ENCODE data around the gene METTL14.

Gene METTL14

DNA sequence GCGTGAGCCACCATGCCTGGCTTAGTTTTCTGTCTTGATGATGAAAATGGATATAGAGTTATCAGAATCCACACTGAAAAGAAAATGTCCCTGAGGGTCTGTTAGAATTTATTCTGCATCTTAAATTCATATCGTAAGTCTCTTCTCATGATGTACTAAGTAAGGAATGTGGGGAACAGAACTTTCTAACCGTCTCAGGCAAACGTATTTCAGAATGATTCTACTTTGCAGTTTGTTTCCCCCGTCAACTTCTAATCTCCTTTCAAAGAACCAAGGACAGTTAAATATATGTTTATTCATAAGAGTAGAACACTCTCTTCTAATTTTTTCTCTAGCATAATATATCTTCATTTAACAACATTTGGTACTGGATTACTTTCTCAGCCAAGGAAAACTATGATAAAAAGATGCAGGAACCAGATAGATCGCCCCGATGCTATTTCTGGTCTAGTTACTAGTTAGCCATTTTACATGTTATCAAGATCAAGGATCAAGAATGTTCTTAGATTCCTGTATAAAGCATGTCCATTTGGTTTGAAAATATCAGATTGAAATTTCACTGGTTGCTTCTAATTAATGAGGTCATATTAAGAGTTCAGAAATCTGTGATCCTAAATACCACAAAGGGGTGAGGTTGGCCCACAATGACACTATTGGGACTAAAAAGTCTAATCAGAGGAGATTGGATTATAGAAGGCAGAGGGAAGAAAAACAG lies 49.5 kb downstream of the METTL14 start:
- no peak for DNase-seq

DNA sequence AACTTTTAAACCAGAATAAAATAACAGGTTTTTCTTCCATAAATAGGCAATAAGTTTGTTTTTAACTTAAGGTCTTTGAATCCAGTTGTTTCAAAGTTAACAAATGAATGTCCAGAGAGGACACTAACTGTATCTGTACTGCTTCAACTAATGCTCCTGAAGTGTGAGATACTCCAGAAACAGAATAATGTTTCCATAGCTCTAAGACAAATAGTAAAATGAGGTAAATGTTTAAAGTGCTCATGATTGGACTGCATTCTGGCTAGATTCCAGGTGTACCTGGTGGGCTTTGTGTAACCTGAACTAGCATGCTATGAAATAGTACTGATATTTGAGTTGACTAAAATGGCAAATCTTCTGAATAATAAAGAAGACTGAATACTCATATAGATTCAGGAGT lies 51.7 kb downstream of the METTL14 start:
- no peak for DNase-seq

DNA sequence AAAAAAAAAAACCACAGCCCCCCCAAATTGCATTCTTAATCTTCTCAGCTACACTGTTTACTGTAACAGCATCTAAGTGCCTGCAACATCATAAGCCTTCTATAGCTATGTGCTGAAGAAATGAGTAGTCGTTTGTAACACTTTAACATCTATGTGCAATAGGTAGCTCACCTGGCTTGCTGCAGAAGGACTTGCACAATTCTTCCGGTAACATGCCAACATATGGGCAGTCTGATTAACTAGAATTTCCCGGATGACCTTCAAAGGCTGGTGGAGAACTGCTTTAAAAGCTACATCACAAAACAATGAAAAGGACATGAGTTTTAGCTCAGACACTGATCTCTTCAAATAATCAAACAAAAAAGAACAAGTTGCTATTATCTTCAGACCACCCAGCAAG lies 52.9 kb downstream of the METTL14 start:
- DNase-seq, result no peak

DNA sequence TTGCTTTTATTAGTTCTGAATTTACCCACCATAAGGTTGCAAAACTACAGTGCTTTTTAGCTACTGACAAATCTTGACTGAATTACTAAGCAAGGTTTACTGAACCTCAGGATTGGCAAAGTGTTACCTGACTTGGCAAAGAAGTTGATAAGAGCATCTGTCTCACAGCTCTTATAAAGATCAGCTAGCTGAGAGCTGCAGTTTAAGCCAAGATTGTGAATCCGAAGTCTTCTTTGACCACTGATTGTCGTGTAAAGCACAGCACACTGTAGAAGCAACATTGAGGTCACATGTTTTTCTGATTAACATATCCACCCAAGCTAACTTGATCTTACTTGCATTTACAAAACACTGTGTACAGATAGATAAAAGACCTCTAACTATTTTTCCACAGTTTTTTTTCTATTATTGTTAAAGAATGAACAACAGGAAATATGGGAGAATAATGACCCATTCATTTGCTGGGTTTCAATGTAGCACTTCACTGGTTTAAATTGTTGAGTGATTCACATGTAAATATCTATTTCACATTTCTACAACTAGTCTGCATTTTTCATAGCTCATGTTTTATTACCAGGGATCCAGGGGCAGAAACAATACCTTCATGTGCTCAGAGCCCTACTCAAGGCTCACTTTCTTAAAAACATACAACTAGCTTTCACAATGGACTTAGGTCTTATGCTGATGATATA lies 54.0 kb downstream of the METTL14 start:
- no peak for DNase-seq

DNA sequence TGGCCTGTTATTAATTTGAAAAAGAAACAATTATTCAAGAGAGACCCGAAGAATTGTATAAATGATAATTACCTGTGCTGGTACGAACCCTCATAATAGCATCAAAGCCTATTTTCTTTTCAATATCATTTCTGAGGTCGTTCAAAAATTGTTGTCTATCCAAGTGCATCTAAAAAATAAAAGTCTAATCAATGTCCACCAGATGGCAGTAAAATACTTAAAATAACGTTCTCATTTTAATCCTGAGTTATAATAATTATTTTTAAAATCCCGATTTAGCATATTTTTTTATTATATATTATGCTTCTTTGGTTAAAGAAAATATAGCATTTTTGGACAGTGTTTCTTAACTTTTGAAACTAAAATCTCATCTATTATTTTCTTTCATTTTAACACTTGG lies 55.7 kb downstream of the METTL14 start:
- DNase-seq, result no peak

DNA sequence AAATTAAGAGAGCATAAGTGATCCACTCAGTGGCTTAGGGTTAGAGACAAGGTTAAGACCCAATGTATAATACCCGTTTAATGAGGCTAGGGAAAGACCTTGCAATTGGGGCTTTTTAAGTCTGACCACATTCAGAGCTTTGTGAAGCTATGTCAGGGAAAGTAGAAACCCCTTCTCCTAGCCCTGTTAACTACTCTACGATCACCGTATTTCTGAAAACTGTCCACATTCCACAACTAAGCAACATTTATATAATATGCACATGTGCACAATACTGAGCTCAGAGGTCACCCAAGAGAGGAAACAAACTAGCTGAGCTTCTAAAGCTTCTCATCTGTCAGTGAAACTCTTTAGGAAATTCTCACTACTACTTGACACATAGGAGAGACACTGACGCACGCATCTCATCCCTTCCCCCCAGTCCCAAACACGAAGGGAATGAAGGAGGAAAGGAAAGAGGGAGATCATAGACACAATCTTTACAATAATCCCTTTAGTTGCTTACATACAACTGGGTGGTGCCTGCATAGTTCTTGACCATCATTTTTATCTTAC lies 56.2 kb downstream of the METTL14 start:
- DNase-seq, result no peak

DNA sequence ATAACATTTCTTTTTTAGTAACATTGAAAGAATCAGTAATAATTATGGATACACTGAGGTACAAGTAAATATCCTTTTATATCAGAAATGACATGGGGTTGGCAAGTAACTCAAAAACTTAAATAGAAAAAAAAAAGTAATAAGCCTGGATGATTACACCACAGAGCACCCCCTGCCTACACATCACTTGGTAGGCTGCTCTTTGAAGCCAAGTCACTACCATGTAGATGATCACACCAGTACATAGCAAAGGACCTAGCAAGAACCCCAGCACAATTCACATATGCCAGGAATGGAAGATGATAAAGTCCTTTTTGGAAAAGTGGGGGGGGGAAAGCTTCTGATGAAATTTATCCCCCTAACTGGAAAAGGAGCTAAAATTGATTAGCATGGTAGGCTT lies 56.9 kb downstream of the METTL14 start:
- DNase-seq, result no peak

DNA sequence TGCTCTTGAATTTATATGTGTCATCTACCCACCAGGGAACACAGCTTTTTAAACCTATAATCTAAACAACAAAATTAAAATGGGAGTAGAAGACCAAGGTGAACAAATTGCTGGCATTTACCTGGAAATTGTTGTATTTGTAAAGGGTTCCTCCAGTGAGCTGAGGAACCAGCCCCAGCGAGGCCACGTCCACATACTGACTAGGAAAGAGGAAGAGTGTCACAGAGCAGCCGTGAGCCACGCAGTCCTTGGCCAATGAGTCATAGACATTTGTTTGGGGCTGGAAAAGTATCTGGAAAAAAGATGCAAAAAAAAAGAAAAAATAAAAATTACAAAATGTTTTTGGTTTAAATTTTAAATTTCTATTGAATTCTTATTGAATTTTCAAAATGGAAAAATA lies 58.7 kb downstream of the METTL14 start:
- no peak for DNase-seq

DNA sequence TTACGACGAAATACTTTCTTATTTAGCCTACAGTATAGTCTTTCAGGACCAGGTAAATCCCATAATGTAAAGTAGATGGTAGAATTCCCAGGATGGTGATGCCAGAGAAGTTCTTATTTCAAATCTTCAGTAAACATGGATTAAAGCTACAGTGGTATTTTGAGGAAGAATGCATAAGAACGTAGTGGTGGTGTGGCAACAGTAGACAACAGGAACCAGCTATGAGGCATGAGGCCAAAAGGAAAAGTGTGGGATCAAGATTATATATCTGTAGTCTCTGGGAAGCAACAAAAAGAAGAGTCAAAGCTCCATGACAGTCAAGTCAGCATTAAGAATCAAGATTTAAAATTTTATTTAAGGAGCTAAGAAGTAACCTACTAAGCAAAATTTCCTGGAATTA lies 60.2 kb downstream of the METTL14 start:
- DNase-seq, result no peak

DNA sequence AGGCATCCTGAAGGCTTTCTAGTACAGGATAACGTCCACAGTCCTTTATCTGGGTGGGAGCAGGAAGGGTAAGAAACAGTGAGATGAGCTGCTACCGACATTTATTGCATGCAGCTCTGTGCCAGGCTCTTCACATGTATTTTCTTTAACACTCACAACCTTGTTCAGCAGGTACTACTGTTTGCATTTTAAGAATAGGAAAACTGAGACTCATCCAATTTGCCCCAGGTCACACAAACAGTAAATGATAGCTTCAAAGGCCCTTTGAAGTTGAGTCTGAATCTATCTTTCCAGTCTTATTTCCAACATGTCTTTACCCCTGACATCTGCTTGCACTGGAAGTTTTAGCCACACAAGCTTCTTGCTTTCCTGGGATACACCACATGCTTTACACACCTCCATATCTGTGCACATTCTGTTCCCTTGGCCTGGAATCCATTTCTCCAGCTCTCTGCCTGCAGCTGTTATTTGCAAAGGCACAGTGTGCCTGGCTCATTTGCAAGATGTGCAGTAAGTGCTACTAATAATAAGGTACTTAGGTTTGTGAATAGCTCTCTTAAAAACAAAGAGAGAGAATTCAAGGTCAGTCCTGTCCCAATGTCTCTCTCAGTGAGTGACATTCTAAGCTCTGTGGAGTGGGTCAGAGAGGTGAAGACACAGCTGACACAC lies 61.2 kb downstream of the METTL14 start:
- DNase-seq, result no peak

DNA sequence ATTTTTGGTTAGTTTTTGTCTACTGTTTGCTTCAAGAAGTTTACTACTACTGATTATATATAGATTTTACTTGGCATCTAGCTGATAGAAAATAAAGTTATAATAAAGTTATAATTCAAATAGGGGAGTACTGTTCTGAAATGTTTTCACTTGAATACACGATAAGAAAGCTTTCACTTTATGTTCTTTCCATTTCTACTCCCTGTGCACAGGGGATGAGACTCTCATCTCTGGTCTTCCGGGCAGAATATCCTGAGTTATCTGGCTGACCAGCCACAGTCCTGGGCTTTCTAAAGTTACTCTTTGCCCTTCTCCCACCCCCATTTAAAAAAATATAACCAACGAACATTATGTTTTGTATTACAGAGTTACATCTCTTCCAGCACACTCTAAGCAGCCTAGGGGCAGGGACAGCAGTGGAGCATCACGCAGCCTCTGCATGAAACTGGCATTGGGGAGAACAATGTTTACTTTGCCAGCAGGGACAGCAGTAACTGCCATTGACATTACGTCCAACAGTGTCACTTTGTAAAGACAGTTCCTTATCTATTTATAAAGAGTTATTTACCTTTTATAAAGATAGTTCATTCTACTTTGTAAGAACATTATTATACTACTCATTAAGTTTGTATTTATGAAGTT lies 64.3 kb downstream of the METTL14 start:
- no peak for DNase-seq

DNA sequence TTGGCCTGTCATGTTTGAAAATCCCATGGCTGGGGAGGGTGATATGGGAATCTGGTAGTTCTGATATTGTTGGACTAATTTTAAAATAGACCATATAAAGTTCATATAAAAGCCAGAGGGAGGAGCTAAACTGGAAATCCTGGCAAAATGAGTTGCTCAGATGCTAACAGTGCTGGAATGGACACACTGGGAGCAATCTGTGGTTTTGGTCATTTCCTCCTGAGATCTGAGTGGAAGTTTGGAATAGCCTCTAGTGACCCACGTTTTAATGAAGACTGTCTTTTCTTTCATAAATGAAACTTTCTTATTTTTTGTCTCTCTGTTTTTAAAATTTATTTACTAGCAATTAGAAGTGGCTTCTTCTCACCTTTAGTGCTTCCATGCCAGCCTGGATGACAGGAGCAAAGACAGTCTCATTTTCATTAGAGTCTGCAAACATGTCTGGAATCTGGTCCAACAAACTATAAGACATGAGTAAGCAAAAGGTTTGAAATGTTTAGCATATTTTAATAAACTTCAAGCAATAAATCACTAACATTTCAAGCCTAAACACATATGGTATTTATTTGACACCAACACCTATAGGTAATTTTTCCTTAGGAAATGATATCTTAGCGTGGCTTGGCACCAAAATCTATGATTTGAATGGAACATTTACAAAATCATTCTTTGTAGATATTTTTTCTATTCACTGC lies 66.6 kb downstream of the METTL14 start:
- no peak for DNase-seq

DNA sequence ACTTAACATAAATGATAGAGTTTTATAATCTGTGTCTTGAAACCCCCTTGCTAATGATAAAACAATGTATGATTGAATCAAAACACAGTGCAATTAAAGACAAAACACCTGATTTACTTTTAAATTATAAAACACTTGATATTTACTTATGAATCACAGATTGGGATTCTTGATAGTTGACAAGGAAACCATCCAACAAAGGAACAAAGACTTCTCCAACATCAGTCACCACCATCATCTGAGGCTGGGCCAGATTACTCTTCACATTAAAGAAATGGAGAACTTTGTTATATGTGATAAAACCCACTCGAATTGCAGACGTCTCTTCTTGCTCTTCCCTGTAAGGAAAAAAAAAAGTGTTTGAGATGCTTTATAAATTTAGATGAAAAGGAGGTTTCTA lies 67.4 kb downstream of the METTL14 start:
- DNase-seq, result no peak

DNA sequence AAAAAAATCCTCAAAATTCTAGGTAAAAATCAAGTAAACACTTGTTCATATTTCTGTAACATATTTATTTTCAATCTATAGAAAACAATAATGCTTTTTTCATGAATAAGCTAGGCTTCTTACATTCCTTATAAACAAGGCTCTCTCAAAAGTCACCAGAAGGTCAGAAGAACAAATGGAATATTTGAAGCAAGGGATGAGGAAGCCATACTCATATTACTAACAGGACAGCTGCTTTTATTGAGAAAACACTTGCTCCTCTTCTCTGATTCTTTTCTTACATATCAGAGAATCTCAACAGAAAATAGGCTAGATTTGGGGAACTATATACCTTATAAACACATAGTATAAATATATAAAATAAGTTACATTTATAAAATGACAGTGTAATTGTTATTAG lies 67.9 kb downstream of the METTL14 start:
- DNase-seq, result no peak

DNA sequence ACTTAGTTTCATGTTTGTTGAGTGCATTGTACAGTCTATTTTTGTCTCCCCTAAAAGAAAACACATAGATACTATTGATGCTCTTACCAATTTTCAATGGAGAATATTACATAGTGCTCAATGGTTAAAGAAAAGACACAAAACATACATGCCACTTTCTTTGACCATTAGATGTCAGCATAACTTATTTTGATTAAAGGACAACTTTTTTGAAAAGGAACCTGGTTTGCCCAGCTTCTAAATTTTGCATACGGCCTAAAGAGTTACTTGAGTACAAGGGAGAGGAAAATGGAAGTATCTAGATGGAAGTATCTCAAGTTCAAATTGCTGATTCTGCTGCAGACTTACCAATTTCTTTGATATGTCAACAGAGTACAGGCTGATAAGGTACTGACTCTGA lies 68.5 kb downstream of the METTL14 start:
- no peak for DNase-seq

DNA sequence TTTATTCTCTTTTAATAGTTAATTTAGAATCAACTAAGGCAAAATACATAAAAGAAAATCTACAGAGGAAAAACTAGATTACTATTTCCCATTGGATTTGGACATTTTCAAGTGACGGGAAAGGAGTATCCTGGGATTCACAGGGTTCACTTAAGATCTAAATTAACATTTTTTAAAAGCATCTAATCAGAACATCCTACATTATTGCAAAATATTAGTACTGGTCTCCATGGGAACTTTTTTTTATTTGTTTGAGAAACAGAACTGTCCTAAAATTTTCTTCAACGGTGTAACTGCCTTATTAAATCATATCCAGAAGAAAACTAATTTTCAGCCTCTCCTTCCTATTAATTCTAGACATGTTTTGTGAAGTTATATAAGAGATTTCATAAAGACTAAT lies 69.7 kb downstream of the METTL14 start:
- no peak for DNase-seq

DNA sequence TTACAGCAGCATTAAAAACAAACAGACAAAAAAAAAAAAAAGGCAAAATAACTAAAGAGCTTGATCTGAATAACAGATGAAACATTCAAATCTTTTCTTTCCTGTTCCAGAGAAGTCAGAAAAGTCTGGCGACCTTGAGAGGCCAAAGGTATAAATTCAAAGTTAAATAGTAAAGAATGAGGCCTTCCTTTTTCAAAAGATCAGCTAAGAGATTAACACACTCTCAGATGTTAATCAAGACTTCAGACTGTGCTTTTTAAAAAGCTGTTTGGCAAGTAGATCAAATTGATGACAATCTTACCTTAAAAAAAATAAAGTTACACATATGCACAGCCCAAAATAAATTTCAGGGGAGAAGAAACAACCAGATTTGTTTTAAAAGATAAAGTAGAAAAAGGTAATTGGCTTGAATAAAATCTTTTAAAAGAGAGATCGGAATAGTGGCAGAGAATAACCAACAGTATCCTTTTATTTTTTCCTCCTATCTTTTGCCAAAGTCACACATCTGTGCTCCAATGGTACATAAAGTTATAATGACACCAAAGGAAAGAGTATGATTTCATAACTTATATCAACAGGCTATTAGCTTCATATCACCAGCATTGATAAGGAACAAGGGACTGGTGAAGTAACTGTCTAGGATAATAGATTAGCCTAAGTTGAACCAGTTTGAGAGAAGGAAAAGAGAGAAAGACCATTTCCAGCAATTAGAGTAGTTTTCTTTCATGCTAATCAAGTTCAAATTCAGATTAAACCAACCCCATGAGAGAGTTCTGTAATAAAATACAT lies 70.4 kb downstream of the METTL14 start:
- no peak for DNase-seq

DNA sequence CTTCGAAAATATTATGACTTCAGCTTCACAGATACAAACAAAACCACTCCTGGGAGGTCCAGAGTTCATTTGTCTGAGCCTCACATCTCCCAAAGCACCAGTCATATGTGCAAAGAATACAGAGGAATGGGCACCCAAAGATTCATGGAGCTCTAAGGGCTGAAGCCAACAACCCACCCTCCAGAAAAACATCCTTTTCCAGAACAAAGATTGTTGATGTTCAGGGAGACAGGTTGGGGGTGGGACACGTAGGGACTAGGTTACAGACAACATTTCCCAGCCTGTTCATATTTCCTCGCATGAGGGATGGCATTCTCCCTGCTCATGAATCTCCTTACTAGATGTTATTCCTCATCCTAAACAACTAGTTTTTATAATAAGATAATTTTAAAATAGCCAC lies 71.2 kb downstream of the METTL14 start:
- no peak for DNase-seq

DNA sequence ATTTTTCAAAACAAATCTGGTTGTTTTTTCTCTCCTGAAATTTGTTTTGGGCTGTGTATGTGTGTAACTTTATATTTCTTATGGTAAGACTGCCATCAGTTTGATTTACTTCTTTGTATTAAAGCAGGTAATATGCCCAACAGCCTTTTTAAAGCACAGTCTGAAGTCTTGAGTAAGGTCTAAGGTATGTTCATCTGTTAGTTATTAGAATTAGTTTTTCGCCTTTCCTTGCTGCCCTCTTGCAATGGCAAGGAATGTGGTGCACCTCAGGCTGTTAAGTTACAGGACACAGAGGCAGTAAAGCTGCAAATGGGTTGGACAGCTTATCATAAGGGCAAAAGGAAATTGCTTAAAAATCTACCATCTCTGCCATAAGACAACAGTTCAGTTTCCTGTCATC lies 71.8 kb downstream of the METTL14 start:
- DNase-seq, result no peak

DNA sequence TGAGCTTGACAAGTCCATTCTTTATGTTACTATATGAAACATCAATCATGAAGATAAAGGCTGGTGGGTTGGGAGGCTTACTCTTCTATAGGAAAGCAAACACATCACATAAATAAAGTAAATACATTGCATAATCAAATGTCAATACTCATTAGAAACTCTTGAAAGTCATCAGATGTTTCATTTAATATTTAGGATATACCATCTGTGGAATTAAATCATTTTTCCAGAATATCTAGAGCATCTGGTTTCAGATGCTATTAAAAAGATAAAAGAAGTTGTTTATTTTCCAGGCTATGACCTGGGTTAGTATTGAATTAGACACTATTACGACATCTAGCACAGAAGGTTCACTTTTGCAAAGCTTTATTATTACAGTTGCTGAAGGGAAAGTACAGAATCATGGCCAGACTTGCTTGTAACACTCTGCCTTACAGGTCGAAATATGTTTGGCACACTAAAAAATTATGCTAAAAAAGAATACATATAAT lies 72.6 kb downstream of the METTL14 start:
- no peak for DNase-seq

DNA sequence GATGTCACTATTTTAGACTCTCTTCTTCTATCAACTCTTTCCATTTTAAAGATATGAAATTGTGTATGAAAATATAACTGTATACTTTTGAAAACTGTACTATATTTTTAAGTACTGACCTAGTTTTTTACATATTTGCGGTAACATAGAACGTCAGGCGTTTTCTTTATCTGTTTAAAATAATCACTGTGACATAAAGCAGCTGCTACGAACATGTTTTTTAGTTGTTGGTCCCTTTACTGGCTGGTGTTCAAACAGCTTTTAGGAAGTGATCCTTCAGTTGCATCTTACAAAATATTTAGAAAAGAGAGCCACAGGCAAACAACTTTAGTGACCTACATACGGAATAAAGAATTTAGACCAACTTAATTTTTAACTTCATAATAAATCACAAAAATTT lies 73.1 kb downstream of the METTL14 start:
- no peak for DNase-seq

DNA sequence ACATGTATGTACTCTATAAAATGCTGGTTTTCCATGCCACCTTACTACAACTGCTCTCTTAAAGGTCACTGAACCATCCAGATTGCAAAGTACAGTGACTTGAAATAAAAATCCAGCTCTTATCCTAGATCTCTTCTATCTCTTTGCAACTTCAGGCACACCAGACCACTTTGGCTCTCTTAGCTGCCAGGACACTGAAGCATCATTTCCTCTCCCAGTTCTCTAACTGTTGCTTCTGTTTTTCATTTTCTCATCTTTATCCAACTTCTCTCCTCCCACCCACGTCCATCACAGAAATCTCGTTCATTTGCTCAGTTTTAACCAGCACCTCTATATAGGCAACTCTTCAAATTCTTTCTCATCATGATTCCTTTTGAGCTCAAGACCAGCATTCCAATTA lies 74.3 kb downstream of the METTL14 start:
- no peak for DNase-seq

All from activated CD4-positive, alpha-beta T cell treated with anti-CD3 and anti-CD28 coated beads for 4 hours (primary cell).